GM20000 (cell line): ENCODE data around the gene CNPY1.

Source experiments
- DNase-seq: peaks from one replicate; pipeline ENCODE4 v3.0.0; 2012; ENCODE audit warnings: low spot score
- CTCF ChIP-seq: IDR thresholded peaks from 2 replicates; pipeline ENCODE4 v1.5.1; 2012; ENCODE audit warnings: mild to moderate bottlenecking, control low read depth; ENCODE audit errors: extremely low read depth, missing control alignments

The CNPY1 gene

GRCh38 chr7:155555116-155555695, 8.8 kb upstream of the CNPY1 start:
- DNase-seq: no peak
- TF ChIP-seq CTCF: no peak

GRCh38 chr7:155553871-155554270, 7.5 kb upstream of the CNPY1 start:
- no peak for TF ChIP-seq CTCF
- no peak for DNase-seq

GRCh38 chr7:155551785-155552611, 5.6 kb upstream of the CNPY1 start:
- no peak for DNase-seq
- TF ChIP-seq CTCF: no peak

- no peak for TF ChIP-seq CTCF
- DNase-seq: no peak
Measured at GRCh38 chr7:155550916-155551315, 4.6 kb upstream of the CNPY1 start.

GRCh38 chr7:155549226-155549625, 2.9 kb upstream of the CNPY1 start:
- no peak for DNase-seq
- no peak for TF ChIP-seq CTCF

GRCh38 chr7:155547161-155547791, 917 bp upstream of the CNPY1 start:
- no peak for DNase-seq
- TF ChIP-seq CTCF: no peak

GRCh38 chr7:155545348-155545747, 1.0 kb downstream of the CNPY1 start:
- DNase-seq: no peak
- TF ChIP-seq CTCF: no peak
